ENCODE data around the gene RAB11FIP4. TPM values are rescaled to one million over a fixed set of nuclear protein-coding genes. Genes with fewer than 3 reads are reported as not detected.

The RAB11FIP4 gene
- total and polyA plus RNA-seq, 12 donors, result 0.48 to 3.8 (median 2.3) TPM

GRCh38 chr17:31534223-31534888 is 142.9 kb downstream of the RAB11FIP4 start:
- Histone ChIP-seq H3K36me3 (replicated peaks in 1 of 2) (no peaks in the 10 kb centered on the region), H3K27ac (no peak overlapping the region), H3K9me3 (replicated peaks in 1 of 3) (no peaks in the 10 kb centered on the region), H3K4me1 (replicated peaks in 1 of 2) (no peaks in the 10 kb centered on the region), H3K4me3 (no peak overlapping the region), H3K27me3 (no peaks in the 10 kb centered on the region)
- intact Hi-C loops (cut with DNase I), result no loop called here
- no peak for DNase-seq
- 75 to 86% (median 83%) methylated on average over 10 of the region's 10 CpGs for WGBS, 4 donors
- TF ChIP-seq POLR2A (IDR thresholded peaks at IDR 0.05) (no peak), CTCF (IDR thresholded peaks at IDR 0.05) (no peak)

GRCh38 chr17:31535581-31535981 is 144.1 kb downstream of the RAB11FIP4 start:
- Histone ChIP-seq H3K9me3 (replicated peaks in 1 of 3) (no peaks in the 10 kb centered on the region), H3K27me3 (no peaks in the 10 kb centered on the region), H3K36me3 (replicated peaks in 1 of 2) (no peaks in the 10 kb centered on the region), H3K4me3 (no peak overlapping the region), H3K27ac (no peak overlapping the region), H3K4me1 (replicated peaks in 1 of 2) (no peaks in the 10 kb centered on the region)
- TF ChIP-seq CTCF (IDR thresholded peaks at IDR 0.05) (no peak), POLR2A (IDR thresholded peaks at IDR 0.05) (no peak)
- 40 to 81% (median 59%) methylated on average over 2 of the region's 2 CpGs for WGBS, 4 donors
- DNase-seq, result no peak
- intact Hi-C loops (cut with DNase I), result no loop called here

- intact Hi-C loops (cut with DNase I), result no loop called here
- Histone ChIP-seq H3K4me1 (replicated peaks in 1 of 2) (no peaks in the 10 kb centered on the region), H3K36me3 (replicated peaks in 1 of 2) (no peaks in the 10 kb centered on the region), H3K9me3 (replicated peaks in 1 of 3) (no peaks in the 10 kb centered on the region), H3K27ac (no peak overlapping the region), H3K4me3 (no peak overlapping the region), H3K27me3 (no peaks in the 10 kb centered on the region)
- no peak for TF ChIP-seq CTCF (IDR thresholded peaks at IDR 0.05)
- TF ChIP-seq POLR2A (IDR thresholded peaks at IDR 0.05), result no peak
- no peak for DNase-seq
- WGBS, 4 donors, result 88 to 97% (median 97%) methylated on average over 3 to 5 of the region's 5 CpGs; no CpG with 5 or more reads in 1 of the 4 donors
These were observed 145.0 kb downstream of the RAB11FIP4 start for GRCh38 chr17:31536451-31536850.

DNA sequence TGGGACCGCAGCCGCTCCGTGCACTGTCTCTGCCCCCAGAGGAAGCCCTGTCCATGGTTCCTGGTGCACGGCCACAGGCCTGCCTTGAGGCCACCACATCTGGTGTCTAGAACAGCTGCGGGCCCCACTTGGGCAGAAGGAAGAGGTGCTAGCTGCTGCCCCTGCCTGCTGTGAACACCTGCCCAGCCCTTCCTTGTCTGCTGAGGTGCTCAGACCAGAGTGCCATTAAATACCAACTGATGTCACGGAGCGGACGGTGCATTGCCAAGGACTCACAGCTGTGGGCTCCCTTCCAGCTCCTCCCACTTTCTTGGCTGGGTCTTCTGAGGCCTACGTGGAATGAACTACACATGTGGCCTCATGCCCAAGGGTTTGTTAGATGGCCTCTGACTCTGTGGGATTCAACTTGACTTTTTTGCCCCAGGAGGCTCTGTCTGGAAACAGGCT is 146.1 kb downstream of the RAB11FIP4 start:
- intact Hi-C loops (cut with DNase I), result no loop called here
- TF ChIP-seq POLR2A (IDR thresholded peaks at IDR 0.05) (no peak), CTCF (IDR thresholded peaks at IDR 0.05) (no peak)
- DNase-seq, result peak in 5 of 7 donors; percentile 46 to 65 (median 57)
- Histone ChIP-seq H3K36me3 (replicated peaks in 1 of 2) (no peaks in the 10 kb centered on the region), H3K9me3 (replicated peaks in 1 of 3) (no peaks in the 10 kb centered on the region), H3K27me3 (no peaks in the 10 kb centered on the region), H3K27ac (no peak overlapping the region), H3K4me3 (no peak overlapping the region), H3K4me1 (replicated peaks in 1 of 2) (no peaks in the 10 kb centered on the region)
- 62 to 66% (median 65%) methylated on average over 9 of the region's 9 CpGs for WGBS, 4 donors
